Adrenal gland (tissue), 12 donors: ENCODE results near the gene KRTAP10-8. TPM values are rescaled to one million over a fixed set of nuclear protein-coding genes. Genes with fewer than 3 reads are reported as not detected.

Experiments
- DNase-seq, 7 donors: peaks; one replicate each; pipeline ENCODE4 v3.0.0-alpha.2; 2019 to 2020
- H3K27ac ChIP-seq, 5 donors: fragments of 200-600 bp; sonication (generic) in 4 of 5; 1 replicate in 3 of 5; 2 replicates in 2 of 5; pipeline versions ENCODE4 v1.5.1 to v1.8.0; 2016 to 2020; ENCODE audit warnings: mild to moderate bottlenecking in 1 of 5
- H3K27me3 ChIP-seq: fragments of 200-600 bp; 2 replicates; pipeline ENCODE4 v1.8.0; 2021
- H3K36me3 ChIP-seq, 2 donors: fragments of 200-600 bp; replicated peaks in 1 of 2; 1 replicate in 1 of 2; 2 replicates in 1 of 2; pipeline versions ENCODE4 v1.5.1 to v1.8.0; 2018 to 2022
- H3K4me1 ChIP-seq, 2 donors: fragments of 200-600 bp; replicated peaks in 1 of 2; 1 replicate in 1 of 2; 2 replicates in 1 of 2; pipeline versions ENCODE4 v1.5.1 to v1.8.0; 2018 to 2021
- H3K4me3 ChIP-seq, 4 donors: fragments of 200-600 bp; sonication (generic) in 3 of 4; one replicate each; pipeline ENCODE4 v1.5.1; 2016 to 2018
- H3K9me3 ChIP-seq, 3 donors: fragments of 200-600 bp; sonication (generic) in 1 of 3; replicated peaks in 1 of 3; 1 replicate in 2 of 3; 2 replicates in 1 of 3; pipeline versions ENCODE4 v1.5.1 to v1.8.0; 2016 to 2021
- POLR2A ChIP-seq, 2 donors: fragments of 450-650 bp; IDR thresholded peaks; one replicate each; pipeline ENCODE4 v1.6.1; 2017; ENCODE audit warnings: antibody characterized with exemption in 2 of 2, mild to moderate bottlenecking in 2 of 2, moderate library complexity in 1 of 2
- WGBS, 4 donors: extraction: QIAGEN DNeasy Blood & Tissue Kit in 2 of 4; methylation state at CpG; one replicate each; pipeline versions ENCODE4 v1.1.5 to v1.1.7; 2013 to 2017; 5-methylcytosine and 5-hydroxymethylcytosine counted together
- intact Hi-C, 2 donors: fragments of 100-400 bp; cut with DNase I; formaldehyde crosslinking; loops; one replicate each; pipeline versions ENCODE4 v1.14.1 to v1.15.0; 2022 to 2023
- polyA plus RNA-seq, 3 donors: library from polyadenylated mRNA; stranded (reverse); fragments of 200-250 nt in 2 of 3; fragments of 350-450 nt in 1 of 3; fragmentation: Illumina TruSeq in 1 of 3; extraction: RNeasy Lipid Tissue Mini Kit (QIAGEN cat#74804) in 1 of 3; gene quantifications; one replicate each; pipeline ENCODE4 v1.2.3, GENCODE V29; 2013 to 2014
- total RNA-seq, 9 donors: library from RNA; depleted of rRNA in 4 of 9; stranded (reverse); fragments of >200 nt in 4 of 9; fragments of 120-200 nt in 1 of 9; fragmentation: NEBNext Ultra II Directional in 1 of 9; extraction: Animal tissue kit (Norgen Biotek cat#: 25700) in 1 of 9; gene quantifications; one replicate each; pipeline versions ENCODE4 v1.1.0 to v1.2.4, GENCODE V29; 2013 to 2023
- TF ChIP-seq, protein P1 (sequence below), 6 experiments: fragments of 450-650 bp in 4 of 6; fragments of 200-600 bp in 2 of 6; sonication (generic) in 1 of 6; IDR thresholded peaks; 1 replicate in 5 of 6; 2 replicates in 1 of 6; pipeline versions ENCODE4 v1.5.1 to v1.8.0; 2016 to 2021; ENCODE audit warnings: antibody characterized with exemption in 6 of 6, mild to moderate bottlenecking in 2 of 6, moderate library complexity in 1 of 6
- donor health status: healthy with polysubstance abuse.
- donor health status: Bipolar disorder and iron deficiency.
- donor health status: DM: yes; HTN: yes; CAD: no.
- donor health status: DM: no; HTN: no; CAD: no.
- donor health status: DM: no; HTN: no; CAD: no.
- donor health status: DM: yes; HTN: yes; CAD: no.

Gene KRTAP10-8
- total and polyA plus RNA-seq, 12 donors = not detected

- Histone ChIP-seq H3K9me3 (no peaks in the 10 kb centered on the region), H3K4me3 (no peak overlapping the region), H3K27ac (no peak overlapping the region), H3K27me3 (no peaks in the 10 kb centered on the region), H3K36me3 (no peaks in the 10 kb centered on the region), H3K4me1 (no peaks in the 10 kb centered on the region)
- intact Hi-C loops = no loop called here
- TF ChIP-seq, protein P1, sequence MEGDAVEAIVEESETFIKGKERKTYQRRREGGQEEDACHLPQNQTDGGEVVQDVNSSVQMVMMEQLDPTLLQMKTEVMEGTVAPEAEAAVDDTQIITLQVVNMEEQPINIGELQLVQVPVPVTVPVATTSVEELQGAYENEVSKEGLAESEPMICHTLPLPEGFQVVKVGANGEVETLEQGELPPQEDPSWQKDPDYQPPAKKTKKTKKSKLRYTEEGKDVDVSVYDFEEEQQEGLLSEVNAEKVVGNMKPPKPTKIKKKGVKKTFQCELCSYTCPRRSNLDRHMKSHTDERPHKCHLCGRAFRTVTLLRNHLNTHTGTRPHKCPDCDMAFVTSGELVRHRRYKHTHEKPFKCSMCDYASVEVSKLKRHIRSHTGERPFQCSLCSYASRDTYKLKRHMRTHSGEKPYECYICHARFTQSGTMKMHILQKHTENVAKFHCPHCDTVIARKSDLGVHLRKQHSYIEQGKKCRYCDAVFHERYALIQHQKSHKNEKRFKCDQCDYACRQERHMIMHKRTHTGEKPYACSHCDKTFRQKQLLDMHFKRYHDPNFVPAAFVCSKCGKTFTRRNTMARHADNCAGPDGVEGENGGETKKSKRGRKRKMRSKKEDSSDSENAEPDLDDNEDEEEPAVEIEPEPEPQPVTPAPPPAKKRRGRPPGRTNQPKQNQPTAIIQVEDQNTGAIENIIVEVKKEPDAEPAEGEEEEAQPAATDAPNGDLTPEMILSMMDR (IDR thresholded peaks at IDR 0.05) = no peak
- no peak for TF ChIP-seq POLR2A (IDR thresholded peaks at IDR 0.05)
- WGBS, 4 donors = 81 to 93% (median 86%) methylated on average over 8 to 18 of the region's 18 CpGs
- peak in 1 of 7 donors; percentile 6 for DNase-seq
Observed at GRCh38 chr21:44649521-44650100, 37.7 kb downstream of the KRTAP10-8 start.

DNA sequence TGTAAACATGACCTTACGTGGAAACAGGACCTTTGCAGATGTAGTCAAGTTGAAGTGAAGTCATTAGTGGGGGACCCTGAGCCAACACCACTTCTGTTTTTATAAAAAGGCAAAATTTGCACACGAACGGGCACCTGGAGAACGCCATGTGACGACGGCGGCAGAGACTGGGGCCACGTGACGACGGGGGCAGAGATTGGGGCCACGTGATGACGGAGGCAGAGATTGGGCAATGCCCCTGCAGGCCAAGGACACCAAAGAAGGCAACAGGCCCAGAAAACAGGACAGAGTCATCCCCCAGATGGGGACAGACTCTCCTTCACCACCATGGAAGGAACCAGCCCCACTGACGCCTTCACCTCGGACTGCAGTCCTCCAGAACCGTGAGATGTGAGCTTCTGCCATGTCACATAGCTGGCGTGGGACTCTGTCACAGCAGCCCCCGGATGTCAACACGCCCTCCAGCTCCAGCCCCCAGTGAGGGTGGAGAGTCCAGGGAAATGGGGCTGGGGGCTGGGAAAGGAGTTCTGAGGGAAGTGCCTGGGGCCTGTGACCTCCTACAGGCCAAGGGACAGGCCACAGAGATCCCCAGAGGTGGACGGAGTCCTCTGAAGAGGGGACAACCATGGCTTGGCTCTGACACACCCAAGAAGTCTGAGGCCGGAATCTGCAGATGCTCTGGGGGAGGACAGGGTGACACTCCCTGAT is 38.5 kb downstream of the KRTAP10-8 start:
- no peak for TF ChIP-seq POLR2A (IDR thresholded peaks at IDR 0.05)
- TF ChIP-seq, protein P1 (IDR thresholded peaks at IDR 0.05) = no peak
- no peaks in the 10 kb centered on the region for H3K4me1 ChIP-seq
- H3K27ac ChIP-seq = no peak overlapping the region
- H3K36me3 ChIP-seq = no peaks in the 10 kb centered on the region
- H3K27me3 ChIP-seq = no peaks in the 10 kb centered on the region
- DNase-seq = no peak
- no peak overlapping the region for H3K4me3 ChIP-seq
- WGBS, 4 donors = 84 to 88% (median 86%) methylated on average over 14 to 20 of the region's 20 CpGs
- intact Hi-C loops = no loop called here
- H3K9me3 ChIP-seq = no peaks in the 10 kb centered on the region

GRCh38 chr21:44650973-44651675 is 39.2 kb downstream of the KRTAP10-8 start:
- no peak for DNase-seq
- no peak overlapping the region for H3K4me3 ChIP-seq
- H3K27me3 ChIP-seq = no peaks in the 10 kb centered on the region

DNA sequence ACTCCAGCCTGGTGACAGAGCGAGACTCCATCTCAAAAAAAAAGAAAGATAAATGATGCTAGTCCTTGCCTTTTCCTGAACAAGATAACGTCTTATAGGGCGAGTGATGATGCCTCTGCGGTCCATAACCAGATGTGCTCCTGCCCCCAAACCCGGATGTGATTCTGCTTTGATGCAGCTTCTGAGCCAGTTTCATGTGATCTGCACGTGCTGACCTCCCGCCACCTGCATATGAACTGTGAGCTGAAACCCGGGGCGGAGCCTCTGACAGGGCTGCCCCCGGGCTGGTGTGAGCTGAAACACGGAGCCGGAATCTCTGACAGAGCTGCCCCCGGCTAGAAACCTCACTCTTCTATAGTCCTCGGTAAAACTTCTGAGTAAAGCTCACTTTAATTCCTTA is 41.2 kb downstream of the KRTAP10-8 start:
- DNase-seq = peak in 1 of 7 donors; percentile 37
- no peak overlapping the region for H3K4me3 ChIP-seq
- WGBS, 4 donors = 65 to 73% (median 69%) methylated on average over 11 to 14 of the region's 14 CpGs
- H3K9me3 ChIP-seq = no peaks in the 10 kb centered on the region
- H3K27ac ChIP-seq = no peak overlapping the region
- TF ChIP-seq, protein P1 (IDR thresholded peaks at IDR 0.05) = no peak
- TF ChIP-seq POLR2A (IDR thresholded peaks at IDR 0.05) = no peak
- peaks cover 3% of the 10 kb centered on the region for H3K27me3 ChIP-seq
- H3K36me3 ChIP-seq = no peaks in the 10 kb centered on the region
- intact Hi-C loops = no loop called here
- H3K4me1 ChIP-seq = no peaks in the 10 kb centered on the region

More at GRCh38 chr21:44650973-44651675, 39.2 kb downstream of the KRTAP10-8 start:
- 83 to 95% (median 89%) methylated on average over 10 to 12 of the region's 12 CpGs for WGBS, 4 donors
- H3K27ac ChIP-seq = no peak overlapping the region
- H3K36me3 ChIP-seq = no peaks in the 10 kb centered on the region
- TF ChIP-seq, protein P1 (IDR thresholded peaks at IDR 0.05) = no peak
- TF ChIP-seq POLR2A (IDR thresholded peaks at IDR 0.05) = no peak
- H3K9me3 ChIP-seq = no peaks in the 10 kb centered on the region
- no peaks in the 10 kb centered on the region for H3K4me1 ChIP-seq
- intact Hi-C loops = no loop called here
